HG02678 (cell line): ENCODE results near the gene CDIPT.
A peak's percentile ranks its signal among the peaks of the same experiment; 100 is the strongest.

Experiments used
- ATAC-seq: cut with Tn5 transposase; IDR thresholded peaks from one replicate; pipeline ENCODE4 v1.9.1; 2021; ENCODE audit warnings: mild to moderate bottlenecking, moderate library complexity; ENCODE audit not compliant: unreplicated experiment

CDIPT gene

GRCh38 chr16:29812754-29813643 lies 50.0 kb downstream of the CDIPT start:
- no peak for ATAC-seq

- ATAC-seq = no peak
These were observed 50.9 kb downstream of the CDIPT start, which contains the start of gene PRRT2 for GRCh38 chr16:29811896-29812665. Gene PRRT2, plus strand, starts transcription at chr16:29812193. Its CDS starts 862 bp downstream, at chr16:29813055.

- ATAC-seq = peak; percentile 34
These were observed 51.7 kb downstream of the CDIPT start for GRCh38 chr16:29811170-29811895.

- no peak for ATAC-seq
These were observed 52.3 kb downstream of the CDIPT start for GRCh38 chr16:29810699-29811169.

- ATAC-seq = no peak
These were observed 53.0 kb downstream of the CDIPT start for GRCh38 chr16:29809850-29810698.

- no peak for ATAC-seq
These were observed 53.8 kb downstream of the CDIPT start for GRCh38 chr16:29809031-29809747.
